ENCODE results near the gene NUP98.

The NUP98 gene

GRCh38 chr11:3840870-3841425 lies 43.6 kb upstream of the NUP98 start, which contains the start of gene RHOG:
TSS of gene RHOG (minus strand) at chr11:3840959. CDS start at chr11:3828138, 12,821 bp downstream.
- Mint-ChIP-seq H3K9me3 (no peaks in the 10 kb centered on the region), H3K27me3 (ENCODE audit: low read depth) (no peaks in the 10 kb centered on the region), H3K36me3 (ENCODE audit: low read depth) (no peaks in the 10 kb centered on the region)

DNA sequence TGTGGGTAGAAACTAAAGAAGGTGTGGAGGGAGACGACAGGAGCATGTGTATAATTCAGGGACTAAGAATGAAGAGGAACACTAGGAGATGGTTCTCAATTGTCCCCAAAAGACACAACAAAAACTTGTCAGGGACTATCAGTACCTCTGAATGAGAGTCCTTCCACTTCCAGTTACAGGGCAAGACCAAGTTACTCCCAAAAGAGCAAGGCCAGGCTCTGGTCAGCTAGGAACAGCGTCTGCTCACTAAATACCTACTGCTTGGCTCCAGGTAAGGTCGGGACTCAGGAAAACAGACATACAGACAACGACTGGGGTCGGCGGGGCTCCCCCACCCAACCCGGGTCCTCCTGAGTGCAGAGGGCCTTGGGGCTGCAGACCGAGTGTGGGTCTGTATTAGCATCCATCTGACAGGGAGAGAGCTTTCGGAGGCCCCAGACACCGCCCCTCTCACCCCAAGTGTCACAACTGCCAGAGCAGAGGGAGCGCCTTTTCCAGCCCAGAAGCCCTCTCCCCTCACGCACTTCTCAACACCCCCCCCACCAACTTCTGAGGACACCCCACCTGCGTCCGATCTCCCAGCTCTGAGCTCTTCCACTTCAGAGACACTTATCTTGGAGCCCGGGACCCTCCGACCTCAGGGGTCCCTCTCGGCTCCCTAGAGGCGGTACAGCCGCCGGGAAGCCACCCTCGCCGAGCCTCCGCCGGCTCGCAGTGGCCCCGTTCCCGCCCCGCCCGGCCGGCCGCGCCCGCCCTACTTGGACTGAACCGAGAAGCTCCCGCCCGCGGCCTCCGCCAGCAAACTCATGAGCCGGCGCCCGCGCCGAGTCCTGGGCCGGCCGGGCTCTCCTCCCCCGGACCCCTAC lies 42.9 kb upstream of the NUP98 start:
- H3K27ac Mint-ChIP-seq, result peak overlapping the region; percentile 65 to 85 (median 80)
- peaks cover 30% of the 10 kb centered on the region for H3K4me1 Mint-ChIP-seq
- H3K4me3 Mint-ChIP-seq, result peak overlapping the region; percentile 82 to 93 (median 87)
- no peaks in the 10 kb centered on the region for H3K9me3 Mint-ChIP-seq
- H3K36me3 Mint-ChIP-seq (ENCODE audit: low read depth), result peaks cover 1% of the 10 kb centered on the region
- no peaks in the 10 kb centered on the region for H3K27me3 Mint-ChIP-seq (ENCODE audit: low read depth)
- TF ChIP-seq CTCF (IDR thresholded peaks at IDR 0.05; ENCODE audit: unreplicated experiment in 3 of 3), result no peak

More at GRCh38 chr11:3840870-3841425, 43.6 kb upstream of the NUP98 start, which contains the start of gene RHOG:
- peaks cover 24% of the 10 kb centered on the region for H3K4me1 Mint-ChIP-seq
- peak within 1 kb of the TSS; percentile 65 to 95 (median 84) for H3K27ac Mint-ChIP-seq
- H3K4me3 Mint-ChIP-seq, result peak within 1 kb of the TSS; percentile 87 to 93 (median 89)
- no peak for TF ChIP-seq CTCF (IDR thresholded peaks at IDR 0.05; ENCODE audit: unreplicated experiment in 3 of 3)

GRCh38 chr11:3838504-3838903 lies 41.1 kb upstream of the NUP98 start:
- Mint-ChIP-seq H3K27ac (no peak overlapping the region), H3K27me3 (ENCODE audit: low read depth) (no peaks in the 10 kb centered on the region), H3K36me3 (ENCODE audit: low read depth) (peaks cover 5% of the 10 kb centered on the region)

DNA sequence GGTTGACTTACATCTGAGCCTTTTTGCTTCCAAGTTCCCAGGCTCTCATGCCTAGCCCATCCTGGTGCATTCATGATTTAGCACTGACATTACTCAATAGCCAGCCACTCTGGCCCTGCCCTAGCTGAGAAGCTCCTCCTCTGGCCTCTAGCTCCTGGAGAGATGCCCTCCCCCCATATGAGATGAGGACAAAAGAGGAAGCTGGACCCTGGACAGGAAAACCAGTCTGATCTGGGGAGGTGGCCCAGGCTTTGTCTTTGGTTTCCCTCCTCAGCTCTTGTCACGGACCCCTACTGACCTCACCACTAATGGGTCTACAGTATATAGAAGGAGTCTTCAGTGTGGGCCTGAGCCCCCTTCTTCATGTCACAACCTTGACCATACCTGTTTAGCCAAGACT lies 40.4 kb upstream of the NUP98 start:
- Mint-ChIP-seq H3K27me3 (ENCODE audit: low read depth) (no peaks in the 10 kb centered on the region), H3K4me1 (peaks cover 35% of the 10 kb centered on the region), H3K9me3 (no peaks in the 10 kb centered on the region), H3K4me3 (peak overlapping the region in 1 of 3 experiments; percentile 3), H3K27ac (no peak overlapping the region), H3K36me3 (ENCODE audit: low read depth) (peaks cover 5% of the 10 kb centered on the region)
- TF ChIP-seq CTCF (IDR thresholded peaks at IDR 0.05; ENCODE audit: unreplicated experiment in 3 of 3), result no peak

More at GRCh38 chr11:3838504-3838903, 41.1 kb upstream of the NUP98 start:
- no peak for TF ChIP-seq CTCF (IDR thresholded peaks at IDR 0.05; ENCODE audit: unreplicated experiment in 3 of 3)
- Mint-ChIP-seq H3K4me3 (peak overlapping the region; percentile 37 to 75 (median 69)), H3K4me1 (peaks cover 35% of the 10 kb centered on the region), H3K9me3 (no peaks in the 10 kb centered on the region)

- H3K9me3 Mint-ChIP-seq, result no peaks in the 10 kb centered on the region
- H3K4me3 Mint-ChIP-seq, result no peak overlapping the region
- H3K4me1 Mint-ChIP-seq, result peaks cover 35% of the 10 kb centered on the region
- peaks cover 5% of the 10 kb centered on the region for H3K36me3 Mint-ChIP-seq (ENCODE audit: low read depth)
- no peak overlapping the region for H3K27ac Mint-ChIP-seq
- H3K27me3 Mint-ChIP-seq (ENCODE audit: low read depth), result no peaks in the 10 kb centered on the region
- TF ChIP-seq CTCF (IDR thresholded peaks at IDR 0.05; ENCODE audit: unreplicated experiment in 3 of 3), result no peak
These were observed 39.5 kb upstream of the NUP98 start for GRCh38 chr11:3836903-3837302.

Measured in nephron (organoid).